Measurements from ENCODE around the gene TSPAN18. TPM values are rescaled to one million over a fixed set of nuclear protein-coding genes. Genes with fewer than 3 reads are reported as not detected.

Gene TSPAN18
- total RNA-seq, 2 experiments from 2014 or later = not detected

- no peaks in the 10 kb centered on the region for H3K36me3 ChIP-seq (ENCODE audit: insufficient read depth, low read length)
- H3K79me2 ChIP-seq (ENCODE audit: insufficient read depth, low read depth, low read length) = no peaks in the 10 kb centered on the region
- no peaks in the 10 kb centered on the region for H3K9me2 ChIP-seq (ENCODE audit: insufficient read depth, low read length)
- no peaks in the 10 kb centered on the region for H3K4me1 ChIP-seq (ENCODE audit: insufficient read depth, low read length, poor library complexity, severe bottlenecking)
- BruUV-seq (replicated peaks) = no TSS peak
- POLR2A ChIA-PET = interaction anchor here (0.6 kb wide), 1 partner anchor 258 kb away, joined by 3 read pairs; no protein-coding TSS in a partner anchor
- no peak for DNase-seq (ENCODE audit: low spot score)
- H3K4me3 ChIP-seq (ENCODE audit: low read depth, low read length, poor library complexity, severe bottlenecking) = no peak overlapping the region
- no peaks in the 10 kb centered on the region for H4K20me1 ChIP-seq (ENCODE audit: insufficient read depth, low read length)
- H3K9me3 ChIP-seq (ENCODE audit: low read length) = no peaks in the 10 kb centered on the region
- no peak overlapping the region for H3K27ac ChIP-seq (ENCODE audit: low read depth, low read length, poor library complexity, severe bottlenecking)
- no peak overlapping the region for H2AFZ ChIP-seq (ENCODE audit: low read length)
- H3K4me2 ChIP-seq (ENCODE audit: low read length) = no peak overlapping the region
- TF ChIP-seq CTCF (conservative IDR thresholded peaks at IDR 0.05; ENCODE audit: low read length) = no peak
- TF ChIP-seq EZH2phosphoT487 (IDR thresholded peaks at IDR 0.05; ENCODE audit: borderline replicate concordance, low read depth, low read length) = no peak
- intact Hi-C loops (cut with micrococcal nuclease; ENCODE audit: unreplicated experiment) = no loop called here
- CTCF ChIA-PET (ENCODE audit: unreplicated experiment) = no interaction called here
Observed at GRCh38 chr11:44814881-44815592, 88.3 kb downstream of the TSPAN18 start.

- Histone ChIP-seq H3K4me2 (ENCODE audit: low read length) (no peak overlapping the region), H2AFZ (ENCODE audit: low read length) (no peak overlapping the region), H3K9me3 (ENCODE audit: low read length) (no peaks in the 10 kb centered on the region), H3K79me2 (ENCODE audit: insufficient read depth, low read depth, low read length) (no peaks in the 10 kb centered on the region), H3K4me1 (ENCODE audit: insufficient read depth, low read length, poor library complexity, severe bottlenecking) (no peaks in the 10 kb centered on the region), H4K20me1 (ENCODE audit: insufficient read depth, low read length) (no peaks in the 10 kb centered on the region), H3K27ac (ENCODE audit: low read depth, low read length, poor library complexity, severe bottlenecking) (no peak overlapping the region), H3K9me2 (ENCODE audit: insufficient read depth, low read length) (no peaks in the 10 kb centered on the region), H3K4me3 (ENCODE audit: low read depth, low read length, poor library complexity, severe bottlenecking) (no peak overlapping the region), H3K36me3 (ENCODE audit: insufficient read depth, low read length) (no peaks in the 10 kb centered on the region)
- TF ChIP-seq CTCF (conservative IDR thresholded peaks at IDR 0.05; ENCODE audit: low read length) (no peak), EZH2phosphoT487 (IDR thresholded peaks at IDR 0.05; ENCODE audit: borderline replicate concordance, low read depth, low read length) (no peak)
- intact Hi-C loops (cut with micrococcal nuclease; ENCODE audit: unreplicated experiment) = no loop called here
- CTCF ChIA-PET (ENCODE audit: unreplicated experiment) = no interaction called here
- POLR2A ChIA-PET = interaction anchor here (0.6 kb wide), 1 partner anchor 259 kb away, joined by 3 read pairs; no protein-coding TSS in a partner anchor
- DNase-seq (ENCODE audit: low spot score) = no peak
- no TSS peak for BruUV-seq (replicated peaks)
Observed at GRCh38 chr11:44815917-44816456, 89.2 kb downstream of the TSPAN18 start.

GRCh38 chr11:44816761-44817160, 90.0 kb downstream of the TSPAN18 start:
- TF ChIP-seq EZH2phosphoT487 (IDR thresholded peaks at IDR 0.05; ENCODE audit: borderline replicate concordance, low read depth, low read length) = no peak
- no peaks in the 10 kb centered on the region for H3K4me1 ChIP-seq (ENCODE audit: insufficient read depth, low read length, poor library complexity, severe bottlenecking)
- no peaks in the 10 kb centered on the region for H3K36me3 ChIP-seq (ENCODE audit: insufficient read depth, low read length)
- BruUV-seq (replicated peaks) = no TSS peak
- POLR2A ChIA-PET = no interaction called here
- H4K20me1 ChIP-seq (ENCODE audit: insufficient read depth, low read length) = no peaks in the 10 kb centered on the region
- H3K9me3 ChIP-seq (ENCODE audit: low read length) = no peaks in the 10 kb centered on the region
- H2AFZ ChIP-seq (ENCODE audit: low read length) = no peak overlapping the region
- DNase-seq (ENCODE audit: low spot score) = no peak
- H3K79me2 ChIP-seq (ENCODE audit: insufficient read depth, low read depth, low read length) = no peaks in the 10 kb centered on the region
- H3K9me2 ChIP-seq (ENCODE audit: insufficient read depth, low read length) = no peaks in the 10 kb centered on the region
- CTCF ChIA-PET (ENCODE audit: unreplicated experiment) = no interaction called here
- no peak overlapping the region for H3K4me2 ChIP-seq (ENCODE audit: low read length)
- H3K4me3 ChIP-seq (ENCODE audit: low read depth, low read length, poor library complexity, severe bottlenecking) = no peak overlapping the region
- no peak overlapping the region for H3K27ac ChIP-seq (ENCODE audit: low read depth, low read length, poor library complexity, severe bottlenecking)
- intact Hi-C loops (cut with micrococcal nuclease; ENCODE audit: unreplicated experiment) = no loop called here
